CD4-positive, alpha-beta T cell treated with Interleukin-6 at 100 ng/mL for 8 hours (primary cell): ENCODE data around the gene MSI2.

Experiments used
- DNase-seq: peaks from one replicate; pipeline ENCODE4 v3.0.0-alpha.2; 2020; ENCODE audit warnings: mixed read lengths, low spot score

Gene MSI2

GRCh38 chr17:57343717-57344116 is 87.4 kb downstream of the MSI2 start:
- DNase-seq: no peak

GRCh38 chr17:57344261-57344660 is 87.9 kb downstream of the MSI2 start:
- no peak for DNase-seq

- no peak for DNase-seq
These were observed 93.4 kb downstream of the MSI2 start for GRCh38 chr17:57349541-57350247.

- no peak for DNase-seq
These were observed 93.9 kb downstream of the MSI2 start for GRCh38 chr17:57350266-57350665.

GRCh38 chr17:57352665-57353175 is 96.4 kb downstream of the MSI2 start:
- no peak for DNase-seq

GRCh38 chr17:57354673-57355072 is 98.3 kb downstream of the MSI2 start:
- no peak for DNase-seq

- DNase-seq: no peak
These were observed 99.0 kb downstream of the MSI2 start for GRCh38 chr17:57355090-57355859.

GRCh38 chr17:57356153-57356718 is 99.9 kb downstream of the MSI2 start:
- no peak for DNase-seq

- DNase-seq: no peak
These were observed 100.5 kb downstream of the MSI2 start for GRCh38 chr17:57356719-57357391.

- DNase-seq: no peak
These were observed 101.1 kb downstream of the MSI2 start for GRCh38 chr17:57357392-57357784.

- no peak for DNase-seq
These were observed 101.6 kb downstream of the MSI2 start for GRCh38 chr17:57357830-57358430.

GRCh38 chr17:57360266-57360665 is 103.9 kb downstream of the MSI2 start:
- no peak for DNase-seq

- no peak for DNase-seq
These were observed 106.7 kb downstream of the MSI2 start for GRCh38 chr17:57362797-57363556.

GRCh38 chr17:57363580-57363979 is 107.3 kb downstream of the MSI2 start:
- DNase-seq: no peak

- no peak for DNase-seq
These were observed 107.8 kb downstream of the MSI2 start for GRCh38 chr17:57363998-57364643.

- no peak for DNase-seq
These were observed 109.1 kb downstream of the MSI2 start for GRCh38 chr17:57365420-57365819.

- no peak for DNase-seq
These were observed 109.8 kb downstream of the MSI2 start for GRCh38 chr17:57366177-57366557.

- no peak for DNase-seq
These were observed 110.4 kb downstream of the MSI2 start for GRCh38 chr17:57366558-57367351.

- DNase-seq: no peak
These were observed 112.5 kb downstream of the MSI2 start for GRCh38 chr17:57368637-57369336.
